HG03469 (cell line): ENCODE measurements around the gene ADAMTS2.
"Not testable (repeated sequence)": the region's sequence is repeated elsewhere in the genome, so short reads cannot be mapped to it uniquely, and the experiment has no call there.

ENCODE experiments used
- ATAC-seq: cut with Tn5 transposase; IDR thresholded peaks from one replicate; pipeline ENCODE4 v1.9.1; 2021; ENCODE audit warnings: mild to moderate bottlenecking, moderate library complexity, moderate number of reproducible peaks; ENCODE audit not compliant: unreplicated experiment

The ADAMTS2 gene

GRCh38 chr5:179298181-179298993 is 46.9 kb downstream of the ADAMTS2 start:
- no peak for ATAC-seq

GRCh38 chr5:179297486-179298180 is 47.6 kb downstream of the ADAMTS2 start:
- ATAC-seq, result no peak

GRCh38 chr5:179297026-179297425 is 48.2 kb downstream of the ADAMTS2 start:
- ATAC-seq, result no peak

GRCh38 chr5:179296150-179296821 is 49.0 kb downstream of the ADAMTS2 start:
- no peak for ATAC-seq

GRCh38 chr5:179295778-179296149 is 49.5 kb downstream of the ADAMTS2 start:
- ATAC-seq, result no peak

- no peak for ATAC-seq
Observed at GRCh38 chr5:179294891-179295777, 50.1 kb downstream of the ADAMTS2 start.

GRCh38 chr5:179294131-179294780 is 51.0 kb downstream of the ADAMTS2 start:
- ATAC-seq, result no peak

GRCh38 chr5:179292681-179293635 is 52.3 kb downstream of the ADAMTS2 start:
- ATAC-seq, result no peak

GRCh38 chr5:179292202-179292601 is 53.1 kb downstream of the ADAMTS2 start:
- ATAC-seq, result no peak

- ATAC-seq, result no peak
Observed at GRCh38 chr5:179290681-179291540, 54.4 kb downstream of the ADAMTS2 start.

- ATAC-seq, result no peak
Observed at GRCh38 chr5:179289756-179290385, 55.4 kb downstream of the ADAMTS2 start.

GRCh38 chr5:179288809-179289185 is 56.5 kb downstream of the ADAMTS2 start:
- ATAC-seq, result no peak

- no peak for ATAC-seq
Observed at GRCh38 chr5:179288101-179288808, 57.0 kb downstream of the ADAMTS2 start.

GRCh38 chr5:179287631-179288030 is 57.6 kb downstream of the ADAMTS2 start:
- ATAC-seq, result no peak

- ATAC-seq, result no peak
Observed at GRCh38 chr5:179287071-179287470, 58.2 kb downstream of the ADAMTS2 start.

GRCh38 chr5:179285776-179286162 is 59.5 kb downstream of the ADAMTS2 start:
- ATAC-seq, result not testable (repeated sequence)
